ENCODE measurements around the gene SLC39A7. TPM values are rescaled to one million over a fixed set of nuclear protein-coding genes. Genes with fewer than 3 reads are reported as not detected.
A peak's percentile ranks its signal among the peaks of the same experiment; 100 is the strongest.
"Not testable (repeated sequence)": the region's sequence is repeated elsewhere in the genome, so short reads cannot be mapped to it uniquely, and the experiment has no call there.

Gene SLC39A7
- total RNA-seq, 1 donor from 2014 or later = 131 TPM

GRCh38 chr6:33204415-33205190 lies 3.9 kb downstream of the SLC39A7 start, which contains the start of gene HSD17B8:
Gene HSD17B8 (plus strand): TSS chr6:33204655. CDS start chr6:33204669, 14 bp downstream.
- DNase-seq (ENCODE audit: low read depth, low spot score) = peak; percentile 64

DNA sequence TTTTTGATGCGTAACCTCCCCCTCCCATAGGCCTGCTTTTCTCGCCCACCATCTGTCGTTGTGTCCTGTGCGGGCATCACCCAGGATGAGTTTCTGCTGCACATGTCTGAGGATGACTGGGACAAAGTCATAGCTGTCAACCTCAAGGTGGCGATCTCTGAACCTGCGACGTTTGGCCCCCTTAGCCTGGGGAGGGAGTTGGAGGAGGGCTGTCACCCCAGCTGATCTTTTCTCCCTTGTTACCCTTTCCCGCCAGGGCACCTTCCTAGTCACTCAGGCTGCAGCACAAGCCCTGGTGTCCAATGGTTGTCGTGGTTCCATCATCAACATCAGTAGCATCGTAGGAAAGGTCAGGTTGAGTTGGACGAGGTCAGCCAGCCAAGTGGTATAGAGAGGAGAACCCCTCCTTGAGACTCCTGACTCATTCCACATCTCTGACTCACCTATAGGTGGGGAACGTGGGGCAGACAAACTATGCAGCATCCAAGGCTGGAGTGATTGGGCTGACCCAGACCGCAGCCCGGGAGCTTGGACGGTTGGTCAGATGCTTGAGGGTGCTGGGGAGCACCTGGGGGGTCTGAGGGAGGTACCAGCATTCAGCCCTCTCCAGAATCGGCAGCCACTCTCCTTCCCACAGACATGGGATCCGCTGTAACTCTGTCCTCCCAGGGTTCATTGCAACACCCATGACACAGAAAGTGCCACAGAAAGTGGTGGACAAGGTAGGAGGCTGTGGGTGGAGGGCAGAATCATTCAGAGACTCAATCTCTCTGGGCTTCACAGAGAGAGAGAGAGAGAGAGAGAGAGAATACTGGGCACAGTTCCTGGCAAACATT lies 4.7 kb downstream of the SLC39A7 start:
- no peak for DNase-seq (ENCODE audit: low read depth, low spot score)

- no peak for DNase-seq (ENCODE audit: low read depth, low spot score)
Observed at GRCh38 chr6:33206027-33206863, 5.6 kb downstream of the SLC39A7 start.

DNA sequence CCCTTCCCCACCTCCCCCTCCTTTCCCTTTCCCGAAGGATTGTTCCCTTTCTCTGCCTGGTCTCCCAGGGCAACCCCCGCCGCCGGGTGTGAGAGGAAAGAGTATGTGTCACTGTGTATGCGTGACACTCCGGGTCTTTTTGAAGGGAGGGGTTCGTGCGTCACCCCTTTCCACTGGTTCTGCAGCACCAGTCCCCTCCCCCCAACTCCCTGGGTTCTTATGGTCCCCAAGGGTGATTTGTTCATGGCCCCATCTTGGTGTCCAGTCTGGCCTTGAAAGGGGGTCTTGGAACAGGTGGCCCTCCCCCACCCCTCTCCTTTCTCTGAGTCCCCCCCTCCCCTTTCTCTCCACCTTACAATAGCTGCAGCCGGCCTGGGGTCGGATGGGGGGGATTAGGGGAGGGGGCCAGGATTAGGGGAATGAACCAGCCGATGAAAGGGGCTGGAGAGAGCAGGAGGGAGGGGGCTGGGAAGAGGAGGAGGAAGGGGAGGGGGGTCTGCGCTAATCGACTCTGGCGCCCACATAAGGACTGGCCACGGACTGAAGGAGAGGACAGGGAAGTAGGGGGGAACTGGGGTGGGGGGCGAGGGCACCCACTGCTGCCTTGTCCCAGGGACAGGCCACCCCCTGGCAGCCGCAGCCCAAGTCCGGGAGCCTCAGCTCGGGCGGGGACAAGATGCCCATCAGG lies 6.3 kb downstream of the SLC39A7 start:
- no peak for DNase-seq (ENCODE audit: low read depth, low spot score)

GRCh38 chr6:33207552-33208090 lies 7.0 kb downstream of the SLC39A7 start:
- no peak for DNase-seq (ENCODE audit: low read depth, low spot score)

- no peak for DNase-seq (ENCODE audit: low read depth, low spot score)
Observed at GRCh38 chr6:33208091-33208967, 7.7 kb downstream of the SLC39A7 start, which contains the start of gene RING1. Gene RING1 (plus strand): TSS chr6:33208500. CDS start chr6:33208823, 323 bp downstream.

GRCh38 chr6:33209856-33210255 lies 9.2 kb downstream of the SLC39A7 start:
- no peak for DNase-seq (ENCODE audit: low read depth, low spot score)

DNA sequence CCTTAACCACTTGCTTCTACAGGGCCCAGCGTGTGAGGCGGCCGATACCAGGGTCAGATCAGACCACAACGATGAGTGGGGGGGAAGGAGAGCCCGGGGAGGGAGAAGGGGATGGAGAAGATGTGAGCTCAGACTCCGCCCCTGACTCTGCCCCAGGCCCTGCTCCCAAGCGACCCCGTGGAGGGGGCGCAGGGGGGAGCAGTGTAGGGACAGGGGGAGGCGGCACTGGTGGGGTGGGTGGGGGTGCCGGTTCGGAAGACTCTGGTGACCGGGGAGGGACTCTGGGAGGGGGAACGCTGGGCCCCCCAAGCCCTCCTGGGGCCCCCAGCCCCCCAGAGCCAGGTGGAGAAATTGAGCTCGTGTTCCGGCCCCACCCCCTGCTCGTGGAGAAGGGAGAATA lies 10.5 kb downstream of the SLC39A7 start:
- no peak for DNase-seq (ENCODE audit: low read depth, low spot score)

GRCh38 chr6:33211666-33212422 lies 11.2 kb downstream of the SLC39A7 start:
- DNase-seq (ENCODE audit: low read depth, low spot score) = no peak

DNA sequence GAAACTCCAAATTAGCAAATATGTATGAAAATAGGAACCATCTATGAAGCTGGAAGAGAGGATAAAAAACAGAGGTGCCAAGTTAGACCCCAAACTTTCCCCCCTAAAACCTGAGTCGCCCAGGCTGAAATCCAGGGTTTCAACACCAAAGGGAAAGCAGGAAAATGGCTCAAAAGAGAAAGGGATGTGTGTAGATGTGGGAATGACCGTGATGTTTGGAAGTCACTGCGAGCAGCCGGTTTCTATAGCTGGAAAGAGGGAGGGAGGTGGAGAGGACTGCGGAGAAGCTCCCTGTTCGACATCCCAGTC lies 12.1 kb downstream of the SLC39A7 start:
- DNase-seq (ENCODE audit: low read depth, low spot score) = no peak

DNA sequence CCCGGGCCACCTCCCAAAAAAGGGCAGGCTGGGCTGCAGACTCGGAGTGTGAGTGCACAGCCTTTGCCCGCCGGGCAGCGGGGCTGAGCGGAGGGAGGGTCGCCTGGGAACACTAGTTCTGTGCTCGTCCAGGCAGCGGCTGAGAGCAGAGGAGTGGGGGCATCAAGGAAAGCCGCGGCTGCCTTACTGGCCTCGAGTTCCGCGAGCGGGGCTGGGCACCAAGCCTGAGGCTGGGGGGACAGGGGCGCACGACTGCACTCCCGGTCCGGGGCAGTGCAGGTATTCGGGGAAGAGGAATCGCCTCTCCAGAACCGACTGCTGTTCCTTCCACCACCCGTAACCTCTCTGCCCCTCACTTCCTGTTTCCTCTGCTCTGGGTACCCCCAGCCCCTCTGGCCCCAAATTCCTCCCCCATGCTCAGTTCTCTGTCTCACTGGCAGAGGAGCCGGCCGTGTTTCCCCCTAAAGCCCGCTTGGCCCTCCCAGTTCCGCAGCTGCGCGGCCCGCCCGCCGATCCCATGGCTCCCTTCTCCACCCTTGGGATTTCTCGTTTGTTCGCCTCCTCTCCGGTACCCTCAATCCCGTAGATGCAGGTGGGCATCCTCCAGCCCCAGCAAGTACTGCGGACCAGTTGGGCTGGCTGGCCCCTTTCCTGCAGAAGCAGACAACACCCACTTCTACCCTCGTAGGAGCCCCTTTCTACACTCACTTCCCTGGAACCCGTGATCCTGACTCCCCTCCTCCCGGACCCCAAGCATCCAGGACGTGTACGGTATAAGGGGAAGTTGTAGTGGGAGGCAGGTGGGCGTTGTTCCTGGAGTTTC lies 12.7 kb downstream of the SLC39A7 start:
- DNase-seq (ENCODE audit: low read depth, low spot score) = no peak

DNA sequence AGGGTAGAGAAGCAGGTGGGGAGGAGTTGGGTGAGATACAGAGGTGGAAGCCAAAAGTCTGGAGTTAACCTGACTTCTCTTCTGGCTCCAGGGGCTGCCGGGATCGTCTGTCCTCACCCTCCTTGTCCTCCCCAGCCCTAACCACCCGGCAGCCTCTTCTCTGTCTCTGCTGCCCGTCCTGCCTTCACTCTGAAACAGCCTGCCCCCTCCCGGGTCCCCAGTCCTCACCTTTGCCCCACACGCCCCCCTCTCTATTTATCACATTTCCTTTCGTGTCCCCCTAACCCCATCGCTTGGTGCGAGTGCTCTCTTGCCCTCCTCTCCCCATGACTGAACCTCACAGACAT lies 13.3 kb downstream of the SLC39A7 start:
- DNase-seq (ENCODE audit: low read depth, low spot score) = no peak

- DNase-seq (ENCODE audit: low read depth, low spot score) = no peak
Observed at GRCh38 chr6:33215271-33216116, 14.8 kb downstream of the SLC39A7 start.

DNA sequence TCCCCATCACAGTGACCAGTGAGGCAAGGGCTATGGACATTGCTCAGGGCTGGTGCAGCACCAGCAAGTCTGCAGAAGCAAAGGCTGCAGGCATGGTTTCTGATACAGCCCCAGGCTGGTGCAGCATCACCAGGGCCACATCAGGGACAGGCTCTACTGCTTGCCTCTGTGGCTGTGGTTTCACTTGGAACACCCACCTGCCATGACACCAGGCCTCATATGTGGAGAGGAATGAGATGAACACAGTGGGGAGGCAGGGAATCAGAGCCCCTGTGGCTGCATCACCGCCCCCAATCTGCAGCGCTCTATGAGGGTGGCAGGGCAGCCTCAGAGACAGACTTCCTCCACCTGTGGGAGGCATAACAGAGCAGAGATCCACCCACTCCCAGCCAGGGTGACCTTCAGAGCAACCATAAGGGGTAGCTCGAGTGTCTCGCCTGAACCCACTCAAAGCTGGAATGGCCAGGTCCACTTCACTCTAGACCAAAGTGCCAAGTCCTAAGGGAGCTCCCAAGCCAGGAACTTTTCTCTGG lies 15.5 kb downstream of the SLC39A7 start:
- DNase-seq (ENCODE audit: low read depth, low spot score) = no peak

GRCh38 chr6:33217246-33217645 lies 16.6 kb downstream of the SLC39A7 start:
- DNase-seq (ENCODE audit: low read depth, low spot score) = no peak

GRCh38 chr6:33217681-33218080 lies 17.0 kb downstream of the SLC39A7 start:
- no peak for DNase-seq (ENCODE audit: low read depth, low spot score)

DNA sequence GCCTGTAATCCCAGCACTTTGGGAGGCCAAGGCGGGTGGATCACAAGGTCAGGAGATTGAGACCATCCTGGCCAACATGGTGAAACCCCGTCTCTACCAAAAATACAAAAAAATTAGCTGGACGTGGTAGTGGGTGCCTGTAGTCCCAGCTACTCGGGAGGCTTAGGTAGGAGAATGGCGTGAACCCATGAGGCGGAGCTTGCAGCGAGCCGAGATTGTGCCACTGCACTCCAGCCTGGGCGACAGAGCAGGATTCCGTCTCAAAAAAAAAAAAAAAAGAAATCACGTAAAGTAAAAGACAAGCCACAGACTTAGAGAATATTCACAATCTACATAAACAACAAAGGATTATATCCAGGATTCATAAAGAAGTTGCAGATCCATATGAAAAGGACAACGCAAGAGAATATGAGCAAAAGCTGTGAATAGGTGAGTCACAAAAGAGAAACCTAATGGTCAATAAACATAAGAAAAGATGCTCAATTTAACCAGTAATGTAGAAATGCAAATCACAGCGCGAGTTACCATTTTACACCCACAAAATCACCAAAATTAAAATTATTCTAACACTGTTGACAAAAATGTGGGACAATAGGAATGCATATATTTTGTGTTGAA lies 25.9 kb downstream of the SLC39A7 start:
- not testable (repeated sequence) for DNase-seq (ENCODE audit: low read depth, low spot score)
